AG04449 (cell line): ENCODE measurements around the gene TSPAN9.
A peak's percentile ranks its signal among the peaks of the same experiment; 100 is the strongest.
"Not testable (repeated sequence)": the region's sequence is repeated elsewhere in the genome, so short reads cannot be mapped to it uniquely, and the experiment has no call there.

Experiments used
- CTCF ChIA-PET: fragments of 350-600 bp; formaldehyde crosslinking; extraction: SDS; loops from one replicate; lab custom pipeline; 2021; ENCODE audit warnings: antibody characterized with exemption; lab: Yijun Ruan, JAX
- POLR2A ChIA-PET: fragments of 400-600, 350-600 bp; formaldehyde crosslinking; extraction: SDS; loops from one replicate; lab custom pipeline; 2020; ENCODE audit warnings: antibody characterized with exemption, inconsistent platforms; lab: Yijun Ruan, JAX
- DNase-seq: peaks from one replicate; pipeline ENCODE4 v3.0.0-alpha.2; 2010; ENCODE audit warnings: low read depth, low spot score
- H3K4me3 ChIP-seq: 2 replicates; pipeline ENCODE4 v1.5.1; 2011; ENCODE audit warnings: low read depth, mild to moderate bottlenecking, control low read depth, low read length
- TF ChIP-seq, protein P1 (sequence below): IDR thresholded peaks from one replicate; pipeline ENCODE4 v1.5.1; 2011; ENCODE audit warnings: mild to moderate bottlenecking, moderate library complexity, low read length, control low read depth, inconsistent platforms; ENCODE audit not compliant: insufficient read depth; ENCODE audit errors: missing control alignments

Gene TSPAN9

GRCh38 chr12:3055026-3055703 is 22.0 kb upstream of the TSPAN9 start:
- TF ChIP-seq, protein P1, sequence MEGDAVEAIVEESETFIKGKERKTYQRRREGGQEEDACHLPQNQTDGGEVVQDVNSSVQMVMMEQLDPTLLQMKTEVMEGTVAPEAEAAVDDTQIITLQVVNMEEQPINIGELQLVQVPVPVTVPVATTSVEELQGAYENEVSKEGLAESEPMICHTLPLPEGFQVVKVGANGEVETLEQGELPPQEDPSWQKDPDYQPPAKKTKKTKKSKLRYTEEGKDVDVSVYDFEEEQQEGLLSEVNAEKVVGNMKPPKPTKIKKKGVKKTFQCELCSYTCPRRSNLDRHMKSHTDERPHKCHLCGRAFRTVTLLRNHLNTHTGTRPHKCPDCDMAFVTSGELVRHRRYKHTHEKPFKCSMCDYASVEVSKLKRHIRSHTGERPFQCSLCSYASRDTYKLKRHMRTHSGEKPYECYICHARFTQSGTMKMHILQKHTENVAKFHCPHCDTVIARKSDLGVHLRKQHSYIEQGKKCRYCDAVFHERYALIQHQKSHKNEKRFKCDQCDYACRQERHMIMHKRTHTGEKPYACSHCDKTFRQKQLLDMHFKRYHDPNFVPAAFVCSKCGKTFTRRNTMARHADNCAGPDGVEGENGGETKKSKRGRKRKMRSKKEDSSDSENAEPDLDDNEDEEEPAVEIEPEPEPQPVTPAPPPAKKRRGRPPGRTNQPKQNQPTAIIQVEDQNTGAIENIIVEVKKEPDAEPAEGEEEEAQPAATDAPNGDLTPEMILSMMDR: no peak
- DNase-seq: no peak
- H3K4me3 ChIP-seq: no peak overlapping the region
- POLR2A ChIA-PET: no interaction called here
- CTCF ChIA-PET: interaction anchor here (0.6 to 13.4 kb wide), 7 partner anchors 9 to 509 kb away, joined by 3 to 121 read pairs (median 3); no protein-coding TSS in a partner anchor

- CTCF ChIA-PET: interaction anchor here (1.0 to 13.4 kb wide), 3 partner anchors 11 to 19 kb away, joined by 3 to 121 read pairs (median 4); no protein-coding TSS in a partner anchor
These were observed 21.3 kb upstream of the TSPAN9 start for GRCh38 chr12:3055704-3056467.

GRCh38 chr12:3061059-3061458 is 16.1 kb upstream of the TSPAN9 start:
- POLR2A ChIA-PET: no interaction called here
- H3K4me3 ChIP-seq: no peak overlapping the region; the same call in 1 of the 2 replicates
- DNase-seq: peak; percentile 37
- TF ChIP-seq, protein P1: no peak
- CTCF ChIA-PET: interaction anchor here (0.7 to 13.4 kb wide), 8 partner anchors 10 to 216 kb away, joined by 3 to 121 read pairs (median 4); no protein-coding TSS in a partner anchor

More at GRCh38 chr12:3055704-3056467, 21.3 kb upstream of the TSPAN9 start:
- POLR2A ChIA-PET: no interaction called here
- TF ChIP-seq, protein P1: no peak
- H3K4me3 ChIP-seq: no peak overlapping the region
- DNase-seq: no peak

- CTCF ChIA-PET: interaction anchor here (0.7 to 13.4 kb wide), 6 partner anchors 9 to 215 kb away, joined by 3 to 121 read pairs (median 4); no protein-coding TSS in a partner anchor
These were observed 15.5 kb upstream of the TSPAN9 start for GRCh38 chr12:3061501-3062215.

GRCh38 chr12:3065300-3065699 is 11.9 kb upstream of the TSPAN9 start:
- H3K4me3 ChIP-seq: no peak overlapping the region
- CTCF ChIA-PET: interaction anchor here (1.0 to 1.7 kb wide), 4 partner anchors 8 to 210 kb away, joined by 3 to 13 read pairs (median 6); no protein-coding TSS in a partner anchor
- TF ChIP-seq, protein P1: no peak
- POLR2A ChIA-PET: no interaction called here
- DNase-seq: no peak

More at GRCh38 chr12:3061501-3062215, 15.5 kb upstream of the TSPAN9 start:
- no peak for DNase-seq
- no peak overlapping the region; the same call in 1 of the 2 replicates for H3K4me3 ChIP-seq
- POLR2A ChIA-PET: no interaction called here
- TF ChIP-seq, protein P1: no peak

- DNase-seq, POLR2A ChIA-PET, H3K4me3 ChIP-seq: not testable (repeated sequence)
- CTCF ChIA-PET: interaction anchor here (1.0 to 1.7 kb wide), 4 partner anchors 8 to 209 kb away, joined by 3 to 13 read pairs (median 6); no protein-coding TSS in a partner anchor
These were observed 11.3 kb upstream of the TSPAN9 start for GRCh38 chr12:3065846-3066245.
